H9 (cell line): ENCODE results near the gene CAV2. TPM values are rescaled to one million over a fixed set of nuclear protein-coding genes. Genes with fewer than 3 reads are reported as not detected.

Source experiments
- DNase-seq: peaks from one replicate; pipeline ENCODE4 v3.0.0-alpha.2; 2017
- H2AFZ ChIP-seq: one replicate; pipeline ENCODE4 v1.6.1; 2013; ENCODE audit warnings: mild to moderate bottlenecking, low read length, control low read depth, moderate library complexity
- H2AK5ac ChIP-seq: 2 replicates; pipeline ENCODE4 v1.6.1; 2013; ENCODE audit warnings: low read length, control low read depth, mixed read lengths; ENCODE audit not compliant: insufficient read length
- H2BK120ac ChIP-seq: one replicate; pipeline ENCODE4 v1.6.1; 2013; ENCODE audit warnings: low read depth, mild to moderate bottlenecking, low read length, control low read depth, inconsistent platforms; ENCODE audit not compliant: poor library complexity, severe bottlenecking
- H2BK12ac ChIP-seq: 2 replicates; pipeline ENCODE4 v1.6.1; 2013; ENCODE audit warnings: low read length, control low read depth, mixed read lengths, low read depth; ENCODE audit not compliant: insufficient read length
- H2BK15ac ChIP-seq: 2 replicates; pipeline ENCODE4 v1.6.1; 2013; ENCODE audit warnings: low read depth, low read length, control low read depth
- H2BK20ac ChIP-seq: one replicate; pipeline ENCODE4 v1.6.1; 2013; ENCODE audit warnings: low read depth, mild to moderate bottlenecking, low read length, control low read depth, inconsistent platforms; ENCODE audit not compliant: poor library complexity, severe bottlenecking
- H2BK5ac ChIP-seq: 2 replicates; pipeline ENCODE4 v1.6.1; 2013; ENCODE audit warnings: low read length, control low read depth, mixed read lengths; ENCODE audit not compliant: insufficient read length
- H3K14ac ChIP-seq: 2 replicates; pipeline ENCODE4 v1.6.1; 2013; ENCODE audit warnings: low read length, control low read depth; ENCODE audit not compliant: insufficient read depth
- H3K18ac ChIP-seq: 2 replicates; pipeline ENCODE4 v1.6.1; 2013; ENCODE audit warnings: low read depth, mild to moderate bottlenecking, mixed read lengths, low read length, control low read depth; ENCODE audit not compliant: insufficient read length
- H3K23ac ChIP-seq: 2 replicates; pipeline ENCODE4 v1.6.1; 2013; ENCODE audit warnings: low read length, control low read depth, mixed read lengths, low read depth; ENCODE audit not compliant: insufficient read length
- H3K23me2 ChIP-seq: 2 replicates; pipeline ENCODE4 v1.6.1; 2013; ENCODE audit warnings: low read depth, mild to moderate bottlenecking, mixed read lengths, low read length, control low read depth; ENCODE audit not compliant: insufficient read length, poor library complexity, severe bottlenecking
- H3K27ac ChIP-seq: 2 replicates; pipeline ENCODE4 v1.5.1; 2013; ENCODE audit warnings: low read length, control low read depth, mixed read lengths, low read depth; ENCODE audit not compliant: insufficient read length
- H3K27me3 ChIP-seq: 2 replicates; pipeline ENCODE4 v1.6.1; 2013; ENCODE audit warnings: low read length, control low read depth, inconsistent platforms; ENCODE audit not compliant: insufficient read depth
- H3K4ac ChIP-seq: 2 replicates; pipeline ENCODE4 v1.6.1; 2013; ENCODE audit warnings: low read depth, mild to moderate bottlenecking, control low read depth, inconsistent platforms, low read length, moderate library complexity
- H3K4me1 ChIP-seq: 2 replicates; pipeline ENCODE4 v1.6.1; 2013; ENCODE audit warnings: low read length, control low read depth, inconsistent platforms; ENCODE audit not compliant: insufficient read depth
- H3K4me2 ChIP-seq: 2 replicates; pipeline ENCODE4 v1.6.1; 2013; ENCODE audit warnings: low read length, control low read depth, mixed read lengths; ENCODE audit not compliant: insufficient read length, insufficient read depth
- H3K56ac ChIP-seq: 2 replicates; pipeline ENCODE4 v1.6.1; 2013; ENCODE audit warnings: low read depth, mild to moderate bottlenecking, mixed read lengths, low read length, control low read depth; ENCODE audit not compliant: insufficient read length
- H3K79me1 ChIP-seq: 2 replicates; pipeline ENCODE4 v1.6.1; 2013; ENCODE audit warnings: low read depth, mild to moderate bottlenecking, moderate library complexity, low read length, control low read depth, inconsistent platforms; ENCODE audit not compliant: insufficient read depth, poor library complexity, severe bottlenecking
- H3K79me2 ChIP-seq: 2 replicates; pipeline ENCODE4 v1.6.1; 2013; ENCODE audit warnings: low read length, control low read depth, inconsistent platforms; ENCODE audit not compliant: insufficient read depth
- H3K9ac ChIP-seq: 2 replicates; pipeline ENCODE4 v1.6.1; 2013; ENCODE audit warnings: low read length, control low read depth, mixed read lengths; ENCODE audit not compliant: insufficient read length; ENCODE audit errors: extremely low read depth
- H3K9me3 ChIP-seq: one replicate; pipeline ENCODE4 v1.6.1; 2013; ENCODE audit warnings: low read depth, low read length, inconsistent platforms; ENCODE audit not compliant: control insufficient read depth
- H3T11ph ChIP-seq: one replicate; pipeline ENCODE4 v1.6.1; 2013; ENCODE audit warnings: mild to moderate bottlenecking, low read length, control low read depth, inconsistent platforms
- H4K20me1 ChIP-seq: one replicate; pipeline ENCODE4 v1.6.1; 2013; ENCODE audit not compliant: control insufficient read depth, insufficient read length, insufficient read depth
- H4K5ac ChIP-seq: 2 replicates; pipeline ENCODE4 v1.6.1; 2013; ENCODE audit warnings: low read depth, mild to moderate bottlenecking, mixed read lengths, low read length, control low read depth; ENCODE audit not compliant: insufficient read length
- H4K8ac ChIP-seq: replicated peaks from 2 replicates; pipeline ENCODE4 v1.6.1; 2013; ENCODE audit warnings: low read length, control low read depth, mixed read lengths, low read depth; ENCODE audit not compliant: insufficient read length
- H4K91ac ChIP-seq: 2 replicates; pipeline ENCODE4 v1.6.1; 2013; ENCODE audit warnings: low read depth, mild to moderate bottlenecking, moderate library complexity, mixed read lengths, low read length, control low read depth; ENCODE audit not compliant: insufficient read length
- H3K27ac Mint-ChIP-seq, 3 experiments: 2 replicates in 2 of 3; 3 replicates in 1 of 3; pipeline ENCODE4 v1.8.0; 2020 to 2021; ENCODE audit warnings: mixed read lengths in 3 of 3, mild to moderate bottlenecking in 1 of 3, moderate library complexity in 1 of 3
- H3K27me3 Mint-ChIP-seq: 2 replicates; pipeline ENCODE4 v1.8.0; 2021; ENCODE audit warnings: low read depth, mild to moderate bottlenecking, moderate library complexity, mixed read lengths
- H3K36me3 Mint-ChIP-seq, 3 experiments: 2 replicates in 2 of 3; 3 replicates in 1 of 3; pipeline ENCODE4 v1.8.0; 2020 to 2021; ENCODE audit warnings: low read depth in 3 of 3, mixed read lengths in 3 of 3; ENCODE audit not compliant: insufficient read depth in 1 of 3
- H3K4me1 Mint-ChIP-seq, 2 experiments: 2 replicates each; pipeline ENCODE4 v1.8.0; 2020; ENCODE audit warnings: mixed read lengths in 2 of 2
- H3K4me3 Mint-ChIP-seq, 2 experiments: 2 replicates in 1 of 2; 3 replicates in 1 of 2; pipeline ENCODE4 v1.8.0; 2020 to 2021; ENCODE audit warnings: mild to moderate bottlenecking in 2 of 2, mixed read lengths in 2 of 2, moderate library complexity in 1 of 2
- H3K9me3 Mint-ChIP-seq, 2 experiments: 2 replicates in 1 of 2; 3 replicates in 1 of 2; pipeline ENCODE4 v1.8.0; 2020; ENCODE audit warnings: mild to moderate bottlenecking in 2 of 2, mixed read lengths in 2 of 2, moderate library complexity in 1 of 2
- CTCF ChIP-seq: fragments of 200-600 bp; sonication (generic); conservative IDR thresholded peaks from 3 replicates; pipeline ENCODE4 v1.8.0; 2021; ENCODE audit warnings: antibody characterized with exemption, mild to moderate bottlenecking
- WGBS: extraction: QIAGEN DNeasy Blood & Tissue Kit; methylation state at CpG from one replicate; pipeline ENCODE4 v1.1.7; 2013; ENCODE audit warnings: missing lambda C conversion rate, low lambda C conversion rate, mixed read lengths; ENCODE audit not compliant: insufficient read length; ENCODE audit errors: extremely low coverage; 5-methylcytosine and 5-hydroxymethylcytosine counted together
- total RNA-seq: library from RNA; stranded (reverse); gene quantifications from 2 replicates; pipeline ENCODE4 v1.2.1, GENCODE V29; 2021

CAV2 gene
- total RNA-seq, 1 experiment from 2014 or later = 3.7 TPM

GRCh38 chr7:116546916-116547315 is 47.4 kb downstream of the CAV2 start:
- H3K27ac Mint-ChIP-seq = no peak overlapping the region
- no peak overlapping the region for H3K23ac ChIP-seq
- no peaks in the 10 kb centered on the region for H3K79me2 ChIP-seq
- no peak overlapping the region for H3K4ac ChIP-seq
- H3K23me2 ChIP-seq = no peaks in the 10 kb centered on the region
- H3K4me2 ChIP-seq = no peak overlapping the region
- H3K27me3 ChIP-seq = no peaks in the 10 kb centered on the region; the same call in 1 of the 2 replicates
- no peak overlapping the region for H4K5ac ChIP-seq
- no CpG with 5 or more reads among the region's 1 CpG for WGBS
- H3K27ac ChIP-seq = no peak overlapping the region
- no peak overlapping the region for H2BK120ac ChIP-seq
- H3K9ac ChIP-seq = no peak overlapping the region
- H4K8ac ChIP-seq = no peak overlapping the region
- H3K18ac ChIP-seq = no peak overlapping the region
- H3K27me3 Mint-ChIP-seq = no peaks in the 10 kb centered on the region
- H3T11ph ChIP-seq = no peak overlapping the region
- H3K4me1 Mint-ChIP-seq = no peaks in the 10 kb centered on the region
- no peak overlapping the region for H2BK15ac ChIP-seq
- H2AK5ac ChIP-seq = no peak overlapping the region
- H3K9me3 Mint-ChIP-seq = no peaks in the 10 kb centered on the region
- H3K79me1 ChIP-seq = no peaks in the 10 kb centered on the region
- H2BK5ac ChIP-seq = no peak overlapping the region
- H3K4me3 Mint-ChIP-seq = no peak overlapping the region
- no peak overlapping the region for H2BK12ac ChIP-seq
- no peaks in the 10 kb centered on the region for H3K4me1 ChIP-seq
- H3K14ac ChIP-seq = no peak overlapping the region
- no peak overlapping the region for H2BK20ac ChIP-seq
- DNase-seq = no peak
- TF ChIP-seq CTCF = no peak
- no peaks in the 10 kb centered on the region for H3K36me3 Mint-ChIP-seq
- no peak overlapping the region for H4K91ac ChIP-seq
- H3K9me3 ChIP-seq = no peaks in the 10 kb centered on the region
- no peak overlapping the region for H2AFZ ChIP-seq
- H4K20me1 ChIP-seq = no peaks in the 10 kb centered on the region
- no peak overlapping the region for H3K56ac ChIP-seq
